IMR-90 (cell line): ENCODE results near the gene MAGI1. TPM values are rescaled to one million over a fixed set of nuclear protein-coding genes. Genes with fewer than 3 reads are reported as not detected.

Experiments used
- ATAC-seq: fragments of 200-7000 bp; cut with Tn5 transposase; 2 replicates; pipeline ENCODE4 v1.9.1; 2020; ENCODE audit warnings: low read depth, mild to moderate bottlenecking, moderate library complexity
- BruUV-seq: library from RNA; stranded (reverse); fragments of 400-500 nt; replicated peaks from 2 replicates; lab custom pipeline; 2021; lab: Mats Ljungman, UMichigan
- CTCF ChIA-PET: fragments of 300-600 bp; formaldehyde crosslinking; extraction: SDS; loops from one replicate; lab custom pipeline; 2021; ENCODE audit warnings: antibody characterized with exemption; lab: Yijun Ruan, JAX
- POLR2A ChIA-PET: fragments of 300-600 bp; sonication (Branson Sonifier 250); formaldehyde crosslinking; loops from one replicate; lab custom pipeline; 2022; ENCODE audit warnings: antibody characterized with exemption; ENCODE audit not compliant: unreplicated experiment; lab: Charles Lee
- DNase-seq: peaks from one replicate; pipeline ENCODE4 v3.0.0; 2013
- H2AFZ ChIP-seq: replicated peaks from 2 replicates; pipeline ENCODE3; 2013; ENCODE audit warnings: low read length, mild to moderate bottlenecking; ENCODE audit not compliant: poor library complexity
- H2AK5ac ChIP-seq: 2 replicates; pipeline ENCODE4 v1.6.1; 2013; ENCODE audit warnings: low read depth, low read length, inconsistent platforms
- H2AK9ac ChIP-seq: replicated peaks from 2 replicates; pipeline ENCODE3; 2013; ENCODE audit warnings: mild to moderate bottlenecking, low read depth, low read length, moderate library complexity; ENCODE audit not compliant: poor library complexity
- H2BK120ac ChIP-seq: 2 replicates; pipeline ENCODE4 v1.6.1; 2013; ENCODE audit warnings: low read depth, low read length, inconsistent platforms
- H2BK15ac ChIP-seq: 3 replicates; pipeline ENCODE4 v1.6.1; 2013; ENCODE audit warnings: low read depth, low read length, inconsistent platforms
- H2BK20ac ChIP-seq: 2 replicates; pipeline ENCODE4 v1.6.1; 2013; ENCODE audit warnings: low read depth, mild to moderate bottlenecking, inconsistent platforms, low read length, moderate library complexity
- H2BK5ac ChIP-seq: 2 replicates; pipeline ENCODE4 v1.6.1; 2013; ENCODE audit warnings: mild to moderate bottlenecking, low read depth, low read length, inconsistent platforms; ENCODE audit not compliant: poor library complexity, severe bottlenecking
- H3K14ac ChIP-seq: replicated peaks from 2 replicates; pipeline ENCODE4 v1.6.1; 2013; ENCODE audit warnings: low read depth, low read length, inconsistent platforms
- H3K18ac ChIP-seq: 2 replicates; pipeline ENCODE4 v1.6.1; 2013; ENCODE audit warnings: low read depth, low read length, control low read depth
- H3K23ac ChIP-seq: 2 replicates; pipeline ENCODE4 v1.6.1; 2013; ENCODE audit warnings: low read depth, low read length, inconsistent platforms
- H3K27ac ChIP-seq: 2 replicates; pipeline ENCODE4 v1.5.1; 2013; ENCODE audit warnings: mild to moderate bottlenecking, control low read depth, low read length; ENCODE audit not compliant: insufficient read depth
- H3K27me3 ChIP-seq: 2 replicates; pipeline ENCODE4 v1.6.1; 2013; ENCODE audit warnings: low read length; ENCODE audit not compliant: control insufficient read depth, insufficient read depth
- H3K36me3 ChIP-seq: 2 replicates; pipeline ENCODE4 v1.6.1; 2013; ENCODE audit warnings: low read length, mixed read lengths; ENCODE audit not compliant: control insufficient read depth, insufficient read depth
- H3K4ac ChIP-seq: 2 replicates; pipeline ENCODE4 v1.6.1; 2013; ENCODE audit warnings: low read depth, low read length, inconsistent platforms
- H3K4me1 ChIP-seq: 2 replicates; pipeline ENCODE4 v1.6.1; 2013; ENCODE audit warnings: low read length, mixed read lengths; ENCODE audit not compliant: control insufficient read depth, insufficient read depth
- H3K4me2 ChIP-seq: 2 replicates; pipeline ENCODE4 v1.6.1; 2013; ENCODE audit warnings: low read depth, mild to moderate bottlenecking, control low read depth, low read length, moderate library complexity
- H3K4me3 ChIP-seq: 2 replicates; pipeline ENCODE4 v1.5.1; 2013; ENCODE audit warnings: low read depth, mild to moderate bottlenecking, control low read depth, low read length, moderate library complexity; ENCODE audit not compliant: insufficient read depth
- H3K56ac ChIP-seq: 2 replicates; pipeline ENCODE4 v1.6.1; 2013; ENCODE audit warnings: low read length, inconsistent platforms; ENCODE audit not compliant: insufficient read depth; ENCODE audit errors: extremely low read depth
- H3K79me1 ChIP-seq, 2 experiments: 2 replicates each; pipeline ENCODE4 v1.6.1; 2013; ENCODE audit warnings: low read length in 2 of 2, inconsistent platforms in 1 of 2, low read depth in 1 of 2
- H3K9ac ChIP-seq: 2 replicates; pipeline ENCODE4 v1.6.1; 2013; ENCODE audit warnings: low read depth, low read length, control low read depth
- H3K9me1 ChIP-seq: 2 replicates; pipeline ENCODE4 v1.6.1; 2013; ENCODE audit warnings: low read length, inconsistent platforms; ENCODE audit not compliant: insufficient read depth
- H3K9me3 ChIP-seq: 2 replicates; pipeline ENCODE4 v1.6.1; 2013; ENCODE audit warnings: low read length; ENCODE audit not compliant: control insufficient read depth, insufficient read depth
- H4K20me1 ChIP-seq: 2 replicates; pipeline ENCODE4 v1.6.1; 2013; ENCODE audit warnings: low read length, inconsistent platforms; ENCODE audit not compliant: insufficient read depth
- H4K5ac ChIP-seq: 2 replicates; pipeline ENCODE4 v1.6.1; 2013; ENCODE audit warnings: mild to moderate bottlenecking, low read depth, low read length, control low read depth
- H4K8ac ChIP-seq, 2 experiments: 2 replicates each; pipeline ENCODE4 v1.6.1; 2013; ENCODE audit warnings: low read depth in 2 of 2, low read length in 2 of 2, control low read depth in 1 of 2, inconsistent platforms in 1 of 2
- H4K91ac ChIP-seq: 2 replicates; pipeline ENCODE4 v1.6.1; 2013; ENCODE audit warnings: low read depth, low read length, inconsistent platforms; ENCODE audit not compliant: insufficient read depth
- FOS ChIP-seq: fragments of 150-350 bp; IDR thresholded peaks from 2 replicates; pipeline ENCODE4 v1.6.1; 2016; ENCODE audit warnings: low read depth, low read length
- RCOR1 ChIP-seq: IDR thresholded peaks from 2 replicates; pipeline ENCODE4 v1.6.1; 2012; ENCODE audit warnings: mild to moderate bottlenecking, low read length, improper control_type of control experiment; ENCODE audit not compliant: insufficient replicate concordance
- WGBS, 2 experiments: methylation state at CpG; one replicate each; pipeline versions ENCODE4 v1.1.5 to v1.1.7; 2013; ENCODE audit warnings: missing lambda C conversion rate in 2 of 2; ENCODE audit not compliant: insufficient read length in 1 of 2; ENCODE audit errors: extremely low coverage in 2 of 2; 5-methylcytosine and 5-hydroxymethylcytosine counted together
- dilution Hi-C: fragments of 300-500 bp; cut with HindIII; formaldehyde crosslinking; loops from one replicate; pipeline ENCODE4 v1.14.3; 2018; ENCODE audit warnings: low sequenced_read_pairs; ENCODE audit not compliant: unreplicated experiment
- in situ Hi-C: fragments of 300-500 bp; cut with MboI; formaldehyde crosslinking; loops from 3 replicates; pipeline ENCODE4 v1.14.3; 2019; ENCODE audit warnings: low sequenced_read_pairs, inconsistent platforms, mixed read lengths
- intact Hi-C: fragments of 100-400 bp; cut with micrococcal nuclease; formaldehyde crosslinking; loops from 2 replicates; pipeline ENCODE4 v1.10.0; 2022
- polyA plus RNA-seq, 3 experiments: library from polyadenylated mRNA; depleted of rRNA; stranded (reverse); fragments of >200 nt; gene quantifications; 2 replicates each; pipeline ENCODE4 v1.2.3, GENCODE V29; 2012; ENCODE audit warnings: low replicate concordance in 1 of 3
- total RNA-seq: library from RNA; depleted of rRNA; stranded (reverse); fragments of >200 nt; gene quantifications from 2 replicates; pipeline ENCODE4 v1.2.3, GENCODE V29; 2012

MAGI1 gene
- total and polyA plus RNA-seq, 2 of the 4 experiments (the other 2 are of a cell fraction): 14.5 to 24.2 TPM

- dilution Hi-C loops: no loop called here
- intact Hi-C loops: no loop called here
- Histone ChIP-seq H3K9ac (no peak overlapping the region), H3K27ac (no peak overlapping the region), H3K23ac (no peak overlapping the region), H3K56ac (no peak overlapping the region), H3K9me1 (0 out of 2 replicates have a peak, but pooled peaks cover 4% of the 10 kb centered on the region), H3K4me2 (no peak overlapping the region), H4K20me1 (peaks cover 8% of the 10 kb centered on the region; the same call in 1 of the 2 replicates), H3K9me3 (no peaks in the 10 kb centered on the region), H3K4me3 (no peak overlapping the region), H3K79me1 (peaks cover 8 to 35% of the 10 kb centered on the region in 2 experiments; a peak in 3 of 4 replicates), H3K36me3 (no peaks in the 10 kb centered on the region), H3K27me3 (no peaks in the 10 kb centered on the region), H2BK15ac (no peak overlapping the region), H4K5ac (no peak overlapping the region), H3K14ac (no peak overlapping the region), H2BK120ac (no peak overlapping the region), H2AK9ac (no peak overlapping the region), H3K18ac (no peak overlapping the region), H3K4me1 (peaks cover 2% of the 10 kb centered on the region), H2AK5ac (no peak overlapping the region), H2BK5ac (no peak overlapping the region), H4K8ac (no peak overlapping the region), H4K91ac (no peak overlapping the region), H2AFZ (no peak overlapping the region), H2BK20ac (no peak overlapping the region), H3K4ac (no peak overlapping the region)
- TF ChIP-seq RCOR1 (no peak), FOS (no peak)
- POLR2A ChIA-PET: no interaction called here
- DNase-seq (no peak), ATAC-seq (no peak)
- no TSS peak for BruUV-seq
- CTCF ChIA-PET: interaction anchor here (0.6 to 0.7 kb wide), 2 partner anchors 12 to 1903 kb away, joined by 3 to 4 read pairs; no protein-coding TSS in a partner anchor
- in situ Hi-C loops: no loop called here
- WGBS, 2 experiments: 100% methylated on average over 1 of the region's 6 CpGs; no CpG with 5 or more reads in 1 of the 2 experiments
Measured at GRCh38 chr3:65896321-65896720, 142.4 kb downstream of the MAGI1 start.
